GM03348 (cell line): Measurements from ENCODE around the gene TREM1.
A peak's percentile ranks its signal among the peaks of the same experiment; 100 is the strongest.
"Not testable (repeated sequence)": the region's sequence is repeated elsewhere in the genome, so short reads cannot be mapped to it uniquely, and the experiment has no call there.

Experiments
- DNase-seq: peaks from one replicate; pipeline ENCODE4 v3.0.0; 2012; ENCODE audit warnings: low spot score

Gene TREM1

DNA sequence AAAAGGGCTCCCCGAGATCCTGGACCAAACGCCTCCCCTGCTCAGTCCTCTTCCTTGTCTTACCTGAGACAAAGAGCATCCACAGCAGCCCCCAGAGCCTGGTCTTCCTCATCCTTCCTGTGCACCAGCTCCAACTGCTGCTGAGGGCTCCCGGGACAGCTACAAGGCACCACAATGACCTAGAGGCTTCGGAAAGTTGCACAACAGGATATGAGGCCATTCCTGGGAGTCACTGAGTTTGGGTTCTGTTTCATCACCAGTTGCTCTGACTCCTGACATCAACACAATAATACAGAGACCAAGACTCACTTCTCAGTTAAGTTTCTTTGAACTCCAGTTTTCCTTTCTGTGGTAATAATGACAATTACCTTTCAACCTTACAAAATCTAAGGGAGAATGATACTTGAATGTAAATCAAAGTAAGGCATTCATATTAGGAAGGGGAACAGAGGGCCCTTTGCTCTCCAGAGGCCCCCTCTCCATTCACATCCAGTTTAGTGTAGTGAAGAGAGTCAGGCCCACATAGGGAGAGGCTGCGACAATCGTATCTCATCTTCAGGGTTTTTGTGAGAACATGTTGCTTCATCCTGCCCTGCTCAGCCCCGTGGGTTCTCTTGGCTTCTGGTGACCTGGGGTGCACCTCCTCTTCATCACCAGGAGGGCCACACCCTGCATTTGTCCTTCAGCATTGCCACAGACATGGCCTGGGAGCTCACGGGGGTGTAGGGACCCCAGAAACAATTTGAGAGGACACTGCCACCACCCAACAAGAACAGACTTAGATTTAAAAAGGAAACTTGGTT, at the start of gene TREM1:
Gene TREM1 (minus strand): TSS at position 139 of the 803 bp plus-strand sequence. CDS start 27 bp downstream, at position 112.
- peak; percentile 23 for DNase-seq

- no peak for DNase-seq
Observed at GRCh38 chr6:41335943-41336342, 49.5 kb upstream of the TREM1 start.

DNA sequence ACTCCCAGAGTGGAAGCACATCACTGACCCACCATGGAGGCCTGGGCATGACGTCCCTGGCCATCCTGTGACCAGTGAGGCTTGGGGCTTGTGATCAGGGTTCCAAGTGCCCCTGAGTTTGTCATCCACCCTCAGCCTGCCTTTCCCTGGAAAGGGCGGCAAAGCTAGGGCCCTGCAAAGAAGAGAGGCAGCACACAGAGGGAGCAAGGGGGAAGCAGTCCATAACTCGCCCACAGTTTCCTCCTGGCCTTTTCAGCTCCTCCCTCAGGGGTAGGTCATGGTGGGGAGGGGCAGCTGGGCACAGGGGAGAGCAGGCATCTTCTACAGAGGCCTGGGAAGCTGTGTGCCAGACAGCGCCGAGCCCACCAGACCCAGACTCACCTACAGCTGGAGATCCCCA, 48.8 kb upstream of the TREM1 start, which contains the start of gene NCR2:
Gene NCR2 (plus strand): TSS at position 313 of the 400 bp plus-strand sequence. CDS start 269 bp downstream, outside the sequence.
- DNase-seq: no peak

- no peak for DNase-seq
Observed at GRCh38 chr6:41334482-41335040, 48.1 kb upstream of the TREM1 start.

DNA sequence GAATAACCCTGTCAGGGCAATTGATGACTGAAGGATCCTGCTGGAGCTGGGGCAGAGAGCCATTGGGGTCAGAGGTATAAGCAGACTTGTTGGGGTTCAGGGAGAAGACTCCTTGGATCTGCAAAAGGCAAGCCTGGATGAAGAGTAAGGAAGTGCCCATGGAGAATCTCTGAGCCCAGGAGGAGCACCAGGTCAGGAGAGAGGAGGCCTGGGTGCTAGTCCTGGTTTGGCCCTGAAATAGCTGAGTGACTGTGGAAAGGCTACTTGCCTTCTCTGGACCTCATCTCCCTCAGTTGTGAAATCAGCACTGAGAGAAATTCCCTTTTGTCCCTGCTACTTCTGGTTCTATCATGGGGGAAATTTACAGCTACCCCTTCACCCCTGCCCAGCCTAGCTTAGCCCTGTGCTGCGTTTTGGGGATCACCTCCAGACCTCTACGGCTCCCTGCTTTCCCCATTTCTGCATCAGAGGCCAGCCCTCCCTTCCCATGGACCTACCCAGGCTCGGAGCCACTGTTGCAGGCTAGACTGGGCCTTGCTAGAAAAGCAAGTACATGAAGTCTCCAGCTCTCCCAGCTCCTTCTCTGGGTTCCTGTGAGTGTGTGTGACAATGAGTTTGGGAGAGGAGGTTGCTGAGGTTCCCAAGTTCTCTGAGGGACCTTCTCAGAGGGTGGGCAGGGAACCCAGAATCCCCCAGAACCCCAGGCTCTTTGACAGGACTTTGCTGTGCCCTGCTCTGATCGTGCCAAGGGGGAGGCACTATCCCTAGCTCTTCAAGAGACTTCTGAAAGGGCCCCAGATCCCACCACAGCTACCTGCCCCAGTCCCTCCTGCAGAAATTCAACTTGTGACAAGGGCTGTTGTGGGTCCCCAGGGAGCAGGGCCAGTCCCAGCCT, 46.6 kb upstream of the TREM1 start:
- no peak for DNase-seq

DNA sequence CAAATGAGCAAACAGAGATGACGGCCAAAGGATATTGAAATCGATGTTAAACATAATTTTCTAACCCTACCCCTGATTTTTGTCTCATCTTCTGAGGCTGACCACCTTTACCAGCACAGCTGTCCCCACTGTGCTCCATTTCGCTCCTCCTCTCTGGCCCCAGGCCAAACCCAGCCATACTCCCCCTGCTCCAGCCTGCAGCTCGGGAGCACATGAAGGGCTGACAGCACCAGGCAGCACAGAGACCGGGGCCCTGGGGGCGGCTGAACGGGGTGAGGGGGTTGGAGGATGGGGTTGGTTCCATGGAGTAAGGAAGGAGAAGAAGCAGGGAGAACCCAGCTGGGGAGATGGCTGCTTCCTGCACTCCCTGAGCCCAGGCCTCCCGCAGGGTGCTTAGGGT, 45.8 kb upstream of the TREM1 start:
- no peak for DNase-seq

DNA sequence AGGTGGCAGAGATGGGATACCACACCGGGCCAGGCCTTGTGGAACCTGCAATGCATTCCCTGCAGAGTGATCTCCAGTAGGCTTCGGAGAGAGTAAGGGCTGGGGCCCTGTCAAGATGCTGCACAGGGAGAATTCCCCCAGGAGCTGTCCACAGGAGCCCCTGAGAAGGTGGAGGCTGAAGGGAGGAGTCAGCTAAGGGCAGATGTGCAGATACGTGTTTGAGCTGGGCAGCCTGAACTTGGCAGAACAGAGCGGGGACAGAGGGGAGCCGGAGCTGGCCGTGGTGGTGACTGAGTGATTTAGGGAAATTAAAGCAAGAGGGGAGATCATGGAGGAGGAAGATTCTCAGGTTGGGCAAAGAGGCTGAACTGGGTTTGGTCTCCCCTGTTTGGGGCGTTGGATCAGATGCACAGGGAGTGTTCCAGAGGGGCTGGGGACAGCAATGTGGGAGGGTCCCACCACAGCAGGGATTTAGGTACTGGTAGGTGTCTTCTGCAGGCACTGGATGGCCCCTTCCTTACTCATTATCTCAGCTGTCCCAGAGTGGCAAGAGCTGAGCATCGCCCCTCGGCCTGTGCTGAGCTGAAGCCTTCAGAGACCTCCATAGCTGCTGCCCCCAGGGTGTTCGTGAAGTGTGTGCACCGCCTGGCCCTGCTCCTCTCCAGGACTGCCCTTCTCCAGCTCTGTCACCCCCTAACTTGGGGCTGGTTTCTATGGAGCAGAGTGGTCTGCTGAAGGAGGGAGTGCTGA, 45.1 kb upstream of the TREM1 start:
- no peak for DNase-seq

GRCh38 chr6:41327177-41327576, 40.7 kb upstream of the TREM1 start:
- DNase-seq: no peak

DNA sequence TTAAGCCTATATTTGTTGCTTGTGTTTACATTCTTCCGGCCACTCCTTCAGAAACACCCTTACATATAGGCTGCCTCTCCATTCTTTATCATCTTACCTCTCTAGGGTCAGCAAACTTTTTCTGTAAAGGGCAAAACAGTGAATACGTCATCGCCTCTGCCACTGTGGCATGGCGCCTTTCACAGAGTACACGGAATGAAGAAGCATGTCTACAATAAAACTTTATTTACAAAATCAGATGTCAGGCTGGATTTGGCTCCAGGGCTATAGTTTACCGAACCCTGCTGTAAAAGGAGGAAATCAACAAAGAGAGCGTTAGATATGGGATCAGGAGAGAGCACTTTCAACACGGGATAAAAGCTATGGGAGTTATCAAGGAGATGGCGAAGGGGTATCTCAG, 39.6 kb upstream of the TREM1 start:
- DNase-seq: no peak

DNA sequence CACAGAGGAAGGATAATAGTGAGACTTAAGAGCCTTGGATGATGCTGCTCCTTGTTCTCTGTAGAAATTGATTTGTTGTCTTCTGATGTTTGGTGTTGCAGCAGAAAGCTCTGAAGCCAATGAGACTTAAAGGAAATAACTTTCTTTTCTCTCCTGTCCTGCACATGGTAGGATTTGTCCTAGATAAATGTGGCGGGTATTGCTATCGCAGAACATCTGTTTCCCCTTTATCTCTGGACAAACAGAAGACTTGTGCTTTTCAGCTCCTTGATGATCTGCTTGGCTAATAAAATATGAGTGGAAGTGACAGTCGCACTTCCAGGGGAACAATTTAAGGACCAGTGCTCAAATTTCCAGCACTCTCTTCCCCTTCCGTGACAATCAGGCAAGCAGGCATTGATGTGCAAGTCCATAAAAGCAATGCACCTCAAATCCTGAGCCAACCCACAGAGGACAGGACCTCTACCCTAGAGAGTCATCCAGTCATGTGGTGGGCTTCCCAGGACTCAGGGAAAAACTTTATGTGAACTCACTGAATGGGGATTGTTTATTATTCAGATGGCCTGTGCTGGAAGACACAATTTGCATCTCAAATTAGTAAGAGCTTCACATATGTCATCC, 39.1 kb upstream of the TREM1 start:
- no peak for DNase-seq

- no peak for DNase-seq
Observed at GRCh38 chr6:41321183-41321582, 34.7 kb upstream of the TREM1 start.

DNA sequence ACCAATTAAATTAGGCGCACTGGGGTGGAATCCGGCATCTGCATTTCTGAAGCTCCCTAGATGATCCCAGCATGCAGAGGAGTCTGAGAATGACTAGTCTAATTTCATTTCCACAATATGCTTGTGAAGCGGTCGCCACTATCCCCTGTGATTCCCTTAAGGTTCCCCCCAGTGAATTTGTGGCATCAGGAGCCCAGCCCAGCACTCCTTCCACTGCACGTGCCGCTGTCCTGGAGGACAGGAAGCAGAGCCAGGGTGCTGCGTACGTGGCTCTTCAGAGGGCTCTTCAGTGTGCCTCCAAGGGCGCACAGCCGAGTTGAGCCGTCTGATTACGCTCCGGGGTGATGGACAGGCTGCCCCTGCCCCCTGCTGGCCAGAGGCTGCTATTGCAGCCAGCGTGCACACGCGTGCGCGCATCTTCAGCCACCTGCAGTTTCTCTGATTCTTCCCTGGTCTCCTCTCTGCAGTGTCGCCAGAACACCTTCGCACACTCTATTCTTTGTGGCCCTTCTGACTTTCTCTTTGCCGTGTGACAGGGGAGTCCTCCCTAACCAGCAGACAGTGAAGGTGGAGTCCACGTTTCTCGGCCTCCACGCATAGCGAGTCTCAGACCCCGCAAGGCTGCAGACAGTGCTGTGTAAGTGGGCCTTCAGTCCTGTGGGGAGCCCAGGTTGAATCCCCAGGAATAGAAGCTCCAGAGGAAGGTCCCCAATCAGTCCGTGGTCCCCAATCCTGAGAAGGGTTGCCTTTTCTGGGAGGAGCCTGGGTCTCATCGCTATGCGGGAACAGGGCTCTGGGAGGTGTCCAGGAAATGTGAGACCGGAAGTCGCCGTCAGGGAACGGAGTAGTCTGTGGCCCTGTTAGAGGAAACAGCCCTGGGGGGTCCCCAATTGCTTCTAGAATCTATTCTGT, 32.4 kb upstream of the TREM1 start:
- DNase-seq: peak; percentile 91

DNA sequence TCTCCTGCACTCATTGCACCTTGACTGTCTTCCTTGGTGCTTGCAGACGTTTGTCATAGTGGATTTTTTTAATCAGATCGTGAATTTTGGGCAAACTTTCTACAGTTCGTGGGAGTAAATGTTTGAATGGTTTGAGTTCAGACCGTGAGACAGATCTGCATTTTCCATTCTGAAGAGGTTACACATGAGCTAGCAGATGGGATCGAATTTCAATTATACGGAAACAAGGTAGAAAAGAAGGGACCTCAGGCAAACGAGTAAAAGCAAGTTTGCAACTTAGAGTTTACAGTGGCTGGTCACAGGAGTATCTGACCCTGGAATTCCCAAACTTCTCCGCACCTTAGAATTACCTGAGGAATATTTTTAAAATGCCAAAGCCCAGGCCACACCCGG, 31.8 kb upstream of the TREM1 start:
- DNase-seq: no peak

GRCh38 chr6:41315943-41316620, 29.6 kb upstream of the TREM1 start:
- no peak for DNase-seq

DNA sequence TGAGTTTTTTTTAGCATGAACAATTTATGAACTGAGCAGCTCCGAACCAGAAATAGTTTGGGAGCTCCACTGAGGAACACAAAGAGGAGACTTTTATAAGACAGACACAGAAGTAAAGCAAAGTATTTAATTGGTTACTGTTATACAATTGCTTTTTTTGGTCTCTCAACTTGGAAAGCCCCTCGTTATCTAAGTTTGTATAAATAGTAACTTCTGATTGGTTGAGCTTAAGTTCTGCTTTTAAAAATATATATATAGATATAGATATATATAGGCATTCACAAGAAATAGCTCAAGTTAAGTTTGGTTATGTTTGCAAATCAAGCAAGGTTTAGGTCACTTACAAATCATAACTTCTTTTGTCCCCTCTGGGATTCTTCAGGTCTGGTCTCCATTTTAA, 28.7 kb upstream of the TREM1 start:
- no peak for DNase-seq

GRCh38 chr6:41306187-41306854, 19.8 kb upstream of the TREM1 start:
- peak; percentile 43 for DNase-seq

DNA sequence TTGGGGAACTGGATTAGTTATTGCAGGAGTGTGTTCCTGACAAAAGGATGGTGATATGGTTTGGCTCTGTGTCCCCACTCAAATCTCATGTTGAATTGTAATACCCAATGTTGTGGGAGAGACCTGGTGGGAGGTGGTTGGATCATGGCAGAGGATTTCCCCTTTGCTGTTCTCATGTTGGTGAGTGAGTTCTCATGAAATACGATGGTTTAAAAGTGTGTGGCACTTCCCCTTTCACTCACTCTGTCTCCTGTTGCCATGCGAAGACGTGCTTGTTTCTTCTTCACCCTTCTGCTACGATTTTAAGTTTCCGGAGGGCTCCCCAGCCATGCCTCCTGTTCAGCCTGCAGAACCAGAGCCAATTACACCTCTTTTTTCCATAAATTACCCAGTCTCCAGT, 16.2 kb upstream of the TREM1 start:
- no peak for DNase-seq

DNA sequence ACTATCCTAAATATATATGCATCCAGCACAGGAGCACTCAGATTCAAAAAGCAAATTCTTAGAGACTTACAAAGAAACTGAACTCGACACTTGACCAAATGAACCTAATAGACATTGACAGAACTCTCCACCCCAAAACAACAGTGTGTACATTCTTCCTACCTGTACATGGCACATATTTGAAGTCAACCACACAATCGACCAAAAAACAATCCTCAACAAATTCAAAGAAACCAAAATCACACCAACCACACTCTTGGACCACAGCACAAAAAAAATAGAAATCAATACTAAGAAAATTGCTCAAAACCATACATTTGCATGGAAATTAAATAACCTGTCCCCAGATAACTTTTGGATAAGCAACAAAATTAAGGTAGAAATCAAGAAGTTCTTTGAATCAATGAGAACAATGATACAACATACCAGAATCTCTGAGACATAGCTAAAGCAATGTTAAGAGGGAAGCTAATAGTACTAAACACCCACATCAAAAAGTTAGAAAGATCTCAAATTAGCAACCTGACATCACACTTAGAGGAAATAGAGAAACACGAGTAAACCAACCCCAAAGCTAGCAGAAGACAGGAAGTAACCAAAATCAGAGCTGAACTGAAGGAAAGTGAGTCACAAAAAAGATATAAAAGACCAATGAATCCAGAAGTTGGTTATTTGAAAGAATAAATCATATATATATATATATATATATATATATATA, 12.5 kb upstream of the TREM1 start:
- DNase-seq: no peak

GRCh38 chr6:41297248-41297647, 10.8 kb upstream of the TREM1 start:
- DNase-seq: not testable (repeated sequence)
